HG02981 (cell line): ENCODE data around the gene TWIST2.

ENCODE experiments used
- ATAC-seq: cut with Tn5 transposase; IDR thresholded peaks from one replicate; pipeline ENCODE4 v1.9.1; 2021; ENCODE audit warnings: mild to moderate bottlenecking, moderate library complexity; ENCODE audit not compliant: unreplicated experiment

The TWIST2 gene

GRCh38 chr2:238903141-238903540 is 55.3 kb downstream of the TWIST2 start:
- no peak for ATAC-seq

- ATAC-seq: no peak
These were observed 56.3 kb downstream of the TWIST2 start for GRCh38 chr2:238904177-238904576.

GRCh38 chr2:238904716-238905115 is 56.8 kb downstream of the TWIST2 start:
- no peak for ATAC-seq

GRCh38 chr2:238905224-238905623 is 57.3 kb downstream of the TWIST2 start:
- ATAC-seq: no peak

- ATAC-seq: no peak
These were observed 57.8 kb downstream of the TWIST2 start for GRCh38 chr2:238905644-238906043.

GRCh38 chr2:238906254-238906935 is 58.5 kb downstream of the TWIST2 start:
- no peak for ATAC-seq

- ATAC-seq: no peak
These were observed 59.2 kb downstream of the TWIST2 start for GRCh38 chr2:238906936-238907716.

GRCh38 chr2:238907717-238908173 is 59.9 kb downstream of the TWIST2 start:
- ATAC-seq: no peak

GRCh38 chr2:238908960-238909951 is 61.4 kb downstream of the TWIST2 start:
- no peak for ATAC-seq

- ATAC-seq: no peak
These were observed 63.0 kb downstream of the TWIST2 start for GRCh38 chr2:238910751-238911351.

- ATAC-seq: no peak
These were observed 63.7 kb downstream of the TWIST2 start for GRCh38 chr2:238911376-238912227.

- no peak for ATAC-seq
These were observed 64.5 kb downstream of the TWIST2 start for GRCh38 chr2:238912228-238912915.

GRCh38 chr2:238912916-238913875 is 65.3 kb downstream of the TWIST2 start:
- ATAC-seq: no peak

GRCh38 chr2:238913931-238914647 is 66.2 kb downstream of the TWIST2 start:
- no peak for ATAC-seq

- no peak for ATAC-seq
These were observed 66.7 kb downstream of the TWIST2 start for GRCh38 chr2:238914648-238915015.

- ATAC-seq: no peak
These were observed 67.3 kb downstream of the TWIST2 start for GRCh38 chr2:238915196-238915595.

GRCh38 chr2:238915596-238915995 is 67.7 kb downstream of the TWIST2 start:
- no peak for ATAC-seq
